NCI-H748 treated with DMSO at 0.1 percent for 48 hours (cell line): ENCODE results near the gene EPG5.

Source experiments
- DNase-seq: peaks from one replicate; lab custom pipeline; 2025; lab: John Stamatoyannopoulos, UW

EPG5 gene

GRCh38 chr18:45913276-45913675, 53.9 kb downstream of the EPG5 start:
- DNase-seq = no peak

GRCh38 chr18:45910405-45911023, 56.6 kb downstream of the EPG5 start:
- no peak for DNase-seq

- DNase-seq = no peak
These were observed 65.4 kb downstream of the EPG5 start for GRCh38 chr18:45901654-45902210.

- DNase-seq = no peak
These were observed 66.5 kb downstream of the EPG5 start for GRCh38 chr18:45900623-45901022.

- DNase-seq = no peak
These were observed 70.1 kb downstream of the EPG5 start for GRCh38 chr18:45896991-45897390.

GRCh38 chr18:45896452-45896851, 70.7 kb downstream of the EPG5 start:
- no peak for DNase-seq

GRCh38 chr18:45895339-45895738, 71.8 kb downstream of the EPG5 start:
- no peak for DNase-seq

- no peak for DNase-seq
These were observed 72.3 kb downstream of the EPG5 start for GRCh38 chr18:45894818-45895217.

- no peak for DNase-seq
These were observed 75.3 kb downstream of the EPG5 start for GRCh38 chr18:45891806-45892205.

- DNase-seq = no peak
These were observed 76.5 kb downstream of the EPG5 start for GRCh38 chr18:45890606-45891005.

- DNase-seq = no peak
These were observed 77.6 kb downstream of the EPG5 start for GRCh38 chr18:45889419-45890064.

GRCh38 chr18:45887585-45887984, 79.5 kb downstream of the EPG5 start:
- DNase-seq = no peak

- no peak for DNase-seq
These were observed 86.1 kb downstream of the EPG5 start for GRCh38 chr18:45880876-45881558.

GRCh38 chr18:45879681-45880655, 87.2 kb downstream of the EPG5 start:
- peak; percentile 40 for DNase-seq

- DNase-seq = no peak
These were observed 89.7 kb downstream of the EPG5 start for GRCh38 chr18:45877403-45877802.

GRCh38 chr18:45876161-45876560, 91.0 kb downstream of the EPG5 start:
- no peak for DNase-seq

GRCh38 chr18:45874491-45875184, 92.5 kb downstream of the EPG5 start:
- no peak for DNase-seq

- no peak for DNase-seq
These were observed 95.6 kb downstream of the EPG5 start for GRCh38 chr18:45871431-45872084.

- DNase-seq = no peak
These were observed 96.7 kb downstream of the EPG5 start for GRCh38 chr18:45870419-45870818.

- DNase-seq = no peak
These were observed 101.7 kb downstream of the EPG5 start for GRCh38 chr18:45865466-45865865.

GRCh38 chr18:45864081-45864480, 103.0 kb downstream of the EPG5 start:
- DNase-seq = no peak
